ENCODE measurements around the gene YRDC. TPM values are rescaled to one million over a fixed set of nuclear protein-coding genes. Genes with fewer than 3 reads are reported as not detected.

Gene YRDC
- polyA plus RNA-seq, 1 donor (not counting 4 experiments of a cell fraction or from before 2014, with no cell fraction given) = 22.2 TPM

DNA sequence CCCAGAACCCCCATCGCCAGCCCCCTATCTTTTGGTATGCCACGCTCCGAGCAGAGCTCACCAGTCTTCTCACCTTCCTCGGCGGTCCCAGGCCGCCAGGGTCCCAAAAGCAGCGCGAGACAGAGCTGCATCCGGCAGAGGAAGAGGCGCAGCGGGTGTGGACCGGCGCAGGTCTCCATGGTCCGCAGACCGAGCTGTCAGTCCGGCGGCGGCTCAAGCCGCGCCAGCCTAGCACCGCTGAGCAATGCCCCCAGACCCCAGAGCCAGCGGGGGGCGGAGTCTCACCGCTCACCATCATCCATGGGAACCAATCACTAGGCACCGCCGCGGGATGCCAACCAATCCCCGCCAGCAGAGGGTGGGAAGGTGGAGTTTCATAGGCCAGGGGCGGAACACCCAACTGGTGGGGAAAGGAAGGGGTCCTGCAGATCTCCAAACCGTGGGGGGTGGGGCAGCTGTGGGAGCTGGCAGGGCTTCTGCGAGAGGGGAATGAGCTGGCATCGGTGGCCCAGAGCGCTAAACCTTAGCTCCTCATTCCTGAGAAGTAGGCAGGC lies 43.0 kb downstream of the YRDC start, which contains the start of gene EPHA10:
TSS of gene EPHA10 (minus strand) at position 233 of the 554 bp plus-strand sequence. CDS start at position 179, 54 bp downstream.
- no peak within 1 kb of the TSS for H2AFZ ChIP-seq (ENCODE audit: control insufficient read depth, low read length)
- FAIRE-seq (no peak), DNase-seq (ENCODE audit: low read depth, low spot score) (no peak)
- H3K9me3 ChIP-seq (ENCODE audit: control insufficient read depth, low read depth, low read length) = no peaks in the 10 kb centered on the region
- H3K4me2 ChIP-seq (ENCODE audit: control insufficient read depth, extremely low read depth, insufficient read depth, low read depth, low read length) = peak within 1 kb of the TSS; percentile 10
- no peaks in the 10 kb centered on the region for H3K4me1 ChIP-seq (ENCODE audit: control insufficient read depth, extremely low read depth, insufficient read depth, low read length)
- peaks cover 69% of the 10 kb centered on the region for H3K27me3 ChIP-seq (ENCODE audit: control insufficient read depth, extremely low read depth, insufficient read depth, low read length)
- no peaks in the 10 kb centered on the region for H3K36me3 ChIP-seq (ENCODE audit: control insufficient read depth in 2 of 2, extremely low read depth in 1 of 2, insufficient read depth in 2 of 2, low read length in 2 of 2)
- H3K4me3 ChIP-seq (ENCODE audit: control insufficient read depth in 2 of 3, extremely low read depth in 1 of 3, insufficient read depth in 2 of 3, low read depth in 1 of 3, low read length in 3 of 3) = no peak within 1 kb of the TSS
- no peak within 1 kb of the TSS for H3K27ac ChIP-seq (ENCODE audit: control insufficient read depth, insufficient read depth, low read length)
- H3K79me2 ChIP-seq (ENCODE audit: control insufficient read depth, insufficient read depth, low read length) = no peaks in the 10 kb centered on the region
- H3K9ac ChIP-seq (ENCODE audit: control insufficient read depth, extremely low read depth, insufficient read depth, low read length) = no peak within 1 kb of the TSS
- TF ChIP-seq, protein P1, sequence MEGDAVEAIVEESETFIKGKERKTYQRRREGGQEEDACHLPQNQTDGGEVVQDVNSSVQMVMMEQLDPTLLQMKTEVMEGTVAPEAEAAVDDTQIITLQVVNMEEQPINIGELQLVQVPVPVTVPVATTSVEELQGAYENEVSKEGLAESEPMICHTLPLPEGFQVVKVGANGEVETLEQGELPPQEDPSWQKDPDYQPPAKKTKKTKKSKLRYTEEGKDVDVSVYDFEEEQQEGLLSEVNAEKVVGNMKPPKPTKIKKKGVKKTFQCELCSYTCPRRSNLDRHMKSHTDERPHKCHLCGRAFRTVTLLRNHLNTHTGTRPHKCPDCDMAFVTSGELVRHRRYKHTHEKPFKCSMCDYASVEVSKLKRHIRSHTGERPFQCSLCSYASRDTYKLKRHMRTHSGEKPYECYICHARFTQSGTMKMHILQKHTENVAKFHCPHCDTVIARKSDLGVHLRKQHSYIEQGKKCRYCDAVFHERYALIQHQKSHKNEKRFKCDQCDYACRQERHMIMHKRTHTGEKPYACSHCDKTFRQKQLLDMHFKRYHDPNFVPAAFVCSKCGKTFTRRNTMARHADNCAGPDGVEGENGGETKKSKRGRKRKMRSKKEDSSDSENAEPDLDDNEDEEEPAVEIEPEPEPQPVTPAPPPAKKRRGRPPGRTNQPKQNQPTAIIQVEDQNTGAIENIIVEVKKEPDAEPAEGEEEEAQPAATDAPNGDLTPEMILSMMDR (optimal IDR thresholded peaks at IDR 0.05 in 1 of 3, IDR thresholded peaks at IDR 0.05 in 1 of 3, conservative IDR thresholded peaks at IDR 0.05 in 1 of 3; ENCODE audit: extremely low read depth in 1 of 3, insufficient read depth in 2 of 3, low read length in 3 of 3) = no peak
- dilution Hi-C loops (cut with MboI; ENCODE audit: extremely low pct_ligation_motif_present, low sequenced_read_pairs) = no loop called here
- H3K9me1 ChIP-seq (ENCODE audit: control insufficient read depth, extremely low read depth, insufficient read depth, low read length) = no peaks in the 10 kb centered on the region
- no peaks in the 10 kb centered on the region for H4K20me1 ChIP-seq (ENCODE audit: control insufficient read depth, extremely low read depth, insufficient read depth, low read length)

DNA sequence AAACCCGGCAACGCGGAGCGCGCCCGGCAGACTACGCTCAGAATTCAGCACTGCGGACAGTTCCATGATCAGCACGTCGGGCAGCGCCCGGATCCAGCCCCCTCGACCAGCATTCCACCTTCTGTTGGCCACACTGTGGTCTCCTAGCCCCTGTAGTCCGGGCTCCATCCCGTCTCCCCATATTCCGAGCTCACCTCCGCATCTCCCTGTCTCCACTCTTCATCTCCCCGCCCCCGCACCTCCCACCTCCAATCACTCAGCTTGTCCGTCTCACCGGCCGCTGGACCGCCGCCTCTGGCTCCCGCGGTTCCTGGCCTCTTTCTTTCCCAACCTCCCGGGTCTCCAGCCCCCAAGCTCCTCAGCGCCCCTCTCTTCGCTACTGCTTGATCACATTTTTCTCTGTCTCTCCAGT lies 43.6 kb downstream of the YRDC start:
- H3K9ac ChIP-seq (ENCODE audit: control insufficient read depth, extremely low read depth, insufficient read depth, low read length) = no peak overlapping the region
- no peak overlapping the region for H3K4me3 ChIP-seq (ENCODE audit: control insufficient read depth in 2 of 3, extremely low read depth in 1 of 3, insufficient read depth in 2 of 3, low read depth in 1 of 3, low read length in 3 of 3)
- dilution Hi-C loops (cut with MboI; ENCODE audit: extremely low pct_ligation_motif_present, low sequenced_read_pairs) = no loop called here

More for the DNA sequence above, 43.6 kb downstream of the YRDC start:
- Histone ChIP-seq H3K79me2 (ENCODE audit: control insufficient read depth, insufficient read depth, low read length) (no peaks in the 10 kb centered on the region), H2AFZ (ENCODE audit: control insufficient read depth, low read length) (no peak overlapping the region), H3K4me2 (ENCODE audit: control insufficient read depth, extremely low read depth, insufficient read depth, low read depth, low read length) (no peak overlapping the region), H3K9me3 (ENCODE audit: control insufficient read depth, low read depth, low read length) (no peaks in the 10 kb centered on the region), H3K9me1 (ENCODE audit: control insufficient read depth, extremely low read depth, insufficient read depth, low read length) (no peaks in the 10 kb centered on the region), H3K4me1 (ENCODE audit: control insufficient read depth, extremely low read depth, insufficient read depth, low read length) (no peaks in the 10 kb centered on the region), H3K36me3 (ENCODE audit: control insufficient read depth in 2 of 2, extremely low read depth in 1 of 2, insufficient read depth in 2 of 2, low read length in 2 of 2) (no peaks in the 10 kb centered on the region), H3K27ac (ENCODE audit: control insufficient read depth, insufficient read depth, low read length) (no peak overlapping the region), H4K20me1 (ENCODE audit: control insufficient read depth, extremely low read depth, insufficient read depth, low read length) (no peaks in the 10 kb centered on the region), H3K27me3 (ENCODE audit: control insufficient read depth, extremely low read depth, insufficient read depth, low read length) (peaks cover 66% of the 10 kb centered on the region)
- DNase-seq (ENCODE audit: low read depth, low spot score) (no peak), FAIRE-seq (no peak)
- TF ChIP-seq, protein P1 (optimal IDR thresholded peaks at IDR 0.05 in 1 of 3, IDR thresholded peaks at IDR 0.05 in 1 of 3, conservative IDR thresholded peaks at IDR 0.05 in 1 of 3; ENCODE audit: extremely low read depth in 1 of 3, insufficient read depth in 2 of 3, low read length in 3 of 3) = no peak
- TF ChIP-seq EZH2 (IDR thresholded peaks at IDR 0.05; ENCODE audit: low read length) = peak; percentile 56

Data from keratinocyte (primary cell).